H9 (cell line): ENCODE data around the gene HNRNPCL1. TPM values are rescaled to one million over a fixed set of nuclear protein-coding genes. Genes with fewer than 3 reads are reported as not detected.

Experiments used
- DNase-seq: peaks from one replicate; pipeline ENCODE4 v3.0.0-alpha.2; 2017
- H2AFZ ChIP-seq: one replicate; pipeline ENCODE4 v1.6.1; 2013; ENCODE audit warnings: mild to moderate bottlenecking, low read length, control low read depth, moderate library complexity
- H2AK5ac ChIP-seq: 2 replicates; pipeline ENCODE4 v1.6.1; 2013; ENCODE audit warnings: low read length, control low read depth, mixed read lengths; ENCODE audit not compliant: insufficient read length
- H2BK120ac ChIP-seq: one replicate; pipeline ENCODE4 v1.6.1; 2013; ENCODE audit warnings: low read depth, mild to moderate bottlenecking, low read length, control low read depth, inconsistent platforms; ENCODE audit not compliant: poor library complexity, severe bottlenecking
- H2BK12ac ChIP-seq: 2 replicates; pipeline ENCODE4 v1.6.1; 2013; ENCODE audit warnings: low read length, control low read depth, mixed read lengths, low read depth; ENCODE audit not compliant: insufficient read length
- H2BK15ac ChIP-seq: 2 replicates; pipeline ENCODE4 v1.6.1; 2013; ENCODE audit warnings: low read depth, low read length, control low read depth
- H2BK20ac ChIP-seq: one replicate; pipeline ENCODE4 v1.6.1; 2013; ENCODE audit warnings: low read depth, mild to moderate bottlenecking, low read length, control low read depth, inconsistent platforms; ENCODE audit not compliant: poor library complexity, severe bottlenecking
- H2BK5ac ChIP-seq: 2 replicates; pipeline ENCODE4 v1.6.1; 2013; ENCODE audit warnings: low read length, control low read depth, mixed read lengths; ENCODE audit not compliant: insufficient read length
- H3K14ac ChIP-seq: 2 replicates; pipeline ENCODE4 v1.6.1; 2013; ENCODE audit warnings: low read length, control low read depth; ENCODE audit not compliant: insufficient read depth
- H3K18ac ChIP-seq: 2 replicates; pipeline ENCODE4 v1.6.1; 2013; ENCODE audit warnings: low read depth, mild to moderate bottlenecking, mixed read lengths, low read length, control low read depth; ENCODE audit not compliant: insufficient read length
- H3K23ac ChIP-seq: 2 replicates; pipeline ENCODE4 v1.6.1; 2013; ENCODE audit warnings: low read length, control low read depth, mixed read lengths, low read depth; ENCODE audit not compliant: insufficient read length
- H3K23me2 ChIP-seq: 2 replicates; pipeline ENCODE4 v1.6.1; 2013; ENCODE audit warnings: low read depth, mild to moderate bottlenecking, mixed read lengths, low read length, control low read depth; ENCODE audit not compliant: insufficient read length, poor library complexity, severe bottlenecking
- H3K27ac ChIP-seq: 2 replicates; pipeline ENCODE4 v1.5.1; 2013; ENCODE audit warnings: low read length, control low read depth, mixed read lengths, low read depth; ENCODE audit not compliant: insufficient read length
- H3K27me3 ChIP-seq: 2 replicates; pipeline ENCODE4 v1.6.1; 2013; ENCODE audit warnings: low read length, control low read depth, inconsistent platforms; ENCODE audit not compliant: insufficient read depth
- H3K4ac ChIP-seq: 2 replicates; pipeline ENCODE4 v1.6.1; 2013; ENCODE audit warnings: low read depth, mild to moderate bottlenecking, control low read depth, inconsistent platforms, low read length, moderate library complexity
- H3K4me1 ChIP-seq: 2 replicates; pipeline ENCODE4 v1.6.1; 2013; ENCODE audit warnings: low read length, control low read depth, inconsistent platforms; ENCODE audit not compliant: insufficient read depth
- H3K4me2 ChIP-seq: 2 replicates; pipeline ENCODE4 v1.6.1; 2013; ENCODE audit warnings: low read length, control low read depth, mixed read lengths; ENCODE audit not compliant: insufficient read length, insufficient read depth
- H3K56ac ChIP-seq: 2 replicates; pipeline ENCODE4 v1.6.1; 2013; ENCODE audit warnings: low read depth, mild to moderate bottlenecking, mixed read lengths, low read length, control low read depth; ENCODE audit not compliant: insufficient read length
- H3K79me1 ChIP-seq: 2 replicates; pipeline ENCODE4 v1.6.1; 2013; ENCODE audit warnings: low read depth, mild to moderate bottlenecking, moderate library complexity, low read length, control low read depth, inconsistent platforms; ENCODE audit not compliant: insufficient read depth, poor library complexity, severe bottlenecking
- H3K79me2 ChIP-seq: 2 replicates; pipeline ENCODE4 v1.6.1; 2013; ENCODE audit warnings: low read length, control low read depth, inconsistent platforms; ENCODE audit not compliant: insufficient read depth
- H3K9ac ChIP-seq: 2 replicates; pipeline ENCODE4 v1.6.1; 2013; ENCODE audit warnings: low read length, control low read depth, mixed read lengths; ENCODE audit not compliant: insufficient read length; ENCODE audit errors: extremely low read depth
- H3K9me3 ChIP-seq: one replicate; pipeline ENCODE4 v1.6.1; 2013; ENCODE audit warnings: low read depth, low read length, inconsistent platforms; ENCODE audit not compliant: control insufficient read depth
- H3T11ph ChIP-seq: one replicate; pipeline ENCODE4 v1.6.1; 2013; ENCODE audit warnings: mild to moderate bottlenecking, low read length, control low read depth, inconsistent platforms
- H4K20me1 ChIP-seq: one replicate; pipeline ENCODE4 v1.6.1; 2013; ENCODE audit not compliant: control insufficient read depth, insufficient read length, insufficient read depth
- H4K5ac ChIP-seq: 2 replicates; pipeline ENCODE4 v1.6.1; 2013; ENCODE audit warnings: low read depth, mild to moderate bottlenecking, mixed read lengths, low read length, control low read depth; ENCODE audit not compliant: insufficient read length
- H4K8ac ChIP-seq: replicated peaks from 2 replicates; pipeline ENCODE4 v1.6.1; 2013; ENCODE audit warnings: low read length, control low read depth, mixed read lengths, low read depth; ENCODE audit not compliant: insufficient read length
- H4K91ac ChIP-seq: 2 replicates; pipeline ENCODE4 v1.6.1; 2013; ENCODE audit warnings: low read depth, mild to moderate bottlenecking, moderate library complexity, mixed read lengths, low read length, control low read depth; ENCODE audit not compliant: insufficient read length
- H3K27ac Mint-ChIP-seq, 3 experiments: 2 replicates in 2 of 3; 3 replicates in 1 of 3; pipeline ENCODE4 v1.8.0; 2020 to 2021; ENCODE audit warnings: mixed read lengths in 3 of 3, mild to moderate bottlenecking in 1 of 3, moderate library complexity in 1 of 3
- H3K27me3 Mint-ChIP-seq: 2 replicates; pipeline ENCODE4 v1.8.0; 2021; ENCODE audit warnings: low read depth, mild to moderate bottlenecking, moderate library complexity, mixed read lengths
- H3K36me3 Mint-ChIP-seq, 3 experiments: 2 replicates in 2 of 3; 3 replicates in 1 of 3; pipeline ENCODE4 v1.8.0; 2020 to 2021; ENCODE audit warnings: low read depth in 3 of 3, mixed read lengths in 3 of 3; ENCODE audit not compliant: insufficient read depth in 1 of 3
- H3K4me1 Mint-ChIP-seq, 2 experiments: 2 replicates each; pipeline ENCODE4 v1.8.0; 2020; ENCODE audit warnings: mixed read lengths in 2 of 2
- H3K4me3 Mint-ChIP-seq, 2 experiments: 2 replicates in 1 of 2; 3 replicates in 1 of 2; pipeline ENCODE4 v1.8.0; 2020 to 2021; ENCODE audit warnings: mild to moderate bottlenecking in 2 of 2, mixed read lengths in 2 of 2, moderate library complexity in 1 of 2
- H3K9me3 Mint-ChIP-seq, 2 experiments: 2 replicates in 1 of 2; 3 replicates in 1 of 2; pipeline ENCODE4 v1.8.0; 2020; ENCODE audit warnings: mild to moderate bottlenecking in 2 of 2, mixed read lengths in 2 of 2, moderate library complexity in 1 of 2
- WGBS: extraction: QIAGEN DNeasy Blood & Tissue Kit; methylation state at CpG from one replicate; pipeline ENCODE4 v1.1.7; 2013; ENCODE audit warnings: missing lambda C conversion rate, low lambda C conversion rate, mixed read lengths; ENCODE audit not compliant: insufficient read length; ENCODE audit errors: extremely low coverage; 5-methylcytosine and 5-hydroxymethylcytosine counted together
- total RNA-seq: library from RNA; stranded (reverse); gene quantifications from 2 replicates; pipeline ENCODE4 v1.2.1, GENCODE V29; 2021
- TF ChIP-seq, protein P1 (sequence below): fragments of 200-600 bp; sonication (generic); conservative IDR thresholded peaks from 3 replicates; pipeline ENCODE4 v1.8.0; 2021; ENCODE audit warnings: antibody characterized with exemption, mild to moderate bottlenecking

The HNRNPCL1 gene
- total RNA-seq, 1 experiment from 2014 or later = not detected

- Histone ChIP-seq H4K5ac (no peak overlapping the region), H3K79me1 (no peaks in the 10 kb centered on the region), H2BK120ac (no peak overlapping the region), H3K9me3 (peaks cover 14% of the 10 kb centered on the region), H2BK20ac (no peak overlapping the region), H3K23ac (no peak overlapping the region), H2BK12ac (no peak overlapping the region), H3K56ac (no peak overlapping the region), H3K27ac (no peak overlapping the region), H3K4ac (no peak overlapping the region), H2BK15ac (no peak overlapping the region), H3K4me1 (no peaks in the 10 kb centered on the region), H2AFZ (no peak overlapping the region), H3K79me2 (no peaks in the 10 kb centered on the region), H3K14ac (no peak overlapping the region), H3K27me3 (no peaks in the 10 kb centered on the region), H3K18ac (no peak overlapping the region), H4K8ac (no peak overlapping the region), H4K91ac (no peak overlapping the region), H3T11ph (no peak overlapping the region), H2BK5ac (no peak overlapping the region), H4K20me1 (no peaks in the 10 kb centered on the region), H3K4me2 (no peak overlapping the region), H3K9ac (no peak overlapping the region), H3K23me2 (no peaks in the 10 kb centered on the region), H2AK5ac (no peak overlapping the region)
- H3K27me3 Mint-ChIP-seq = no peaks in the 10 kb centered on the region; the same call in none of the 2 replicates
- H3K36me3 Mint-ChIP-seq = peaks cover 0 to 16% (median 2%) of the 10 kb centered on the region in 3 experiments; a peak in 4 of 7 replicates
- TF ChIP-seq, protein P1, sequence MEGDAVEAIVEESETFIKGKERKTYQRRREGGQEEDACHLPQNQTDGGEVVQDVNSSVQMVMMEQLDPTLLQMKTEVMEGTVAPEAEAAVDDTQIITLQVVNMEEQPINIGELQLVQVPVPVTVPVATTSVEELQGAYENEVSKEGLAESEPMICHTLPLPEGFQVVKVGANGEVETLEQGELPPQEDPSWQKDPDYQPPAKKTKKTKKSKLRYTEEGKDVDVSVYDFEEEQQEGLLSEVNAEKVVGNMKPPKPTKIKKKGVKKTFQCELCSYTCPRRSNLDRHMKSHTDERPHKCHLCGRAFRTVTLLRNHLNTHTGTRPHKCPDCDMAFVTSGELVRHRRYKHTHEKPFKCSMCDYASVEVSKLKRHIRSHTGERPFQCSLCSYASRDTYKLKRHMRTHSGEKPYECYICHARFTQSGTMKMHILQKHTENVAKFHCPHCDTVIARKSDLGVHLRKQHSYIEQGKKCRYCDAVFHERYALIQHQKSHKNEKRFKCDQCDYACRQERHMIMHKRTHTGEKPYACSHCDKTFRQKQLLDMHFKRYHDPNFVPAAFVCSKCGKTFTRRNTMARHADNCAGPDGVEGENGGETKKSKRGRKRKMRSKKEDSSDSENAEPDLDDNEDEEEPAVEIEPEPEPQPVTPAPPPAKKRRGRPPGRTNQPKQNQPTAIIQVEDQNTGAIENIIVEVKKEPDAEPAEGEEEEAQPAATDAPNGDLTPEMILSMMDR = no peak
- peaks cover 66 to 87% of the 10 kb centered on the region in 2 experiments for H3K9me3 Mint-ChIP-seq
- DNase-seq = no peak
- no peak overlapping the region for H3K27ac Mint-ChIP-seq
- no CpG with 5 or more reads among the region's 2 CpGs for WGBS
- H3K4me1 Mint-ChIP-seq = no peaks in the 10 kb centered on the region
- no peak overlapping the region for H3K4me3 Mint-ChIP-seq
These were observed 48.8 kb downstream of the HNRNPCL1 start for GRCh38 chr1:12799730-12800129.
